GM12878 (cell line): ENCODE measurements around the gene BCAS2.

Experiments
- CTCF ChIP-seq, 3 experiments: IDR thresholded peaks in 2 of 3; conservative IDR thresholded peaks in 1 of 3; 2 replicates each; pipeline ENCODE4 v1.5.1; 2011; ENCODE audit warnings: low read depth in 3 of 3, low read length in 3 of 3, mild to moderate bottlenecking in 3 of 3, control low read depth in 2 of 3, moderate library complexity in 2 of 3, inconsistent platforms in 1 of 3, mixed read lengths in 1 of 3; ENCODE audit not compliant: control insufficient read depth in 2 of 3, insufficient read depth in 1 of 3; ENCODE audit errors: extremely low read depth in 1 of 3
- FOS ChIP-seq: IDR thresholded peaks from 3 replicates; pipeline ENCODE4 v1.6.1; 2011; ENCODE audit warnings: borderline replicate concordance; ENCODE audit not compliant: insufficient read length; ENCODE audit errors: extremely low read depth

GRCh38 chr1:114607223-114607622 lies 25.8 kb upstream of the BCAS2 start:
- TF ChIP-seq CTCF (IDR thresholded peaks at IDR 0.05 in 2 of 3, conservative IDR thresholded peaks at IDR 0.05 in 1 of 3; ENCODE audit: control insufficient read depth in 2 of 3, extremely low read depth in 1 of 3, insufficient read depth in 1 of 3, low read depth in 3 of 3, low read length in 3 of 3), result no peak
- no peak for TF ChIP-seq FOS
